HG02938 (cell line): ENCODE measurements around the gene SF3B6.
"Not testable (repeated sequence)": the region's sequence is repeated elsewhere in the genome, so short reads cannot be mapped to it uniquely, and the experiment has no call there.

ENCODE experiments used
- ATAC-seq: cut with Tn5 transposase; IDR thresholded peaks from one replicate; pipeline ENCODE4 v1.9.1; 2021; ENCODE audit warnings: mild to moderate bottlenecking, moderate library complexity; ENCODE audit not compliant: unreplicated experiment

The SF3B6 gene, protein sequence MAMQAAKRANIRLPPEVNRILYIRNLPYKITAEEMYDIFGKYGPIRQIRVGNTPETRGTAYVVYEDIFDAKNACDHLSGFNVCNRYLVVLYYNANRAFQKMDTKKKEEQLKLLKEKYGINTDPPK

DNA sequence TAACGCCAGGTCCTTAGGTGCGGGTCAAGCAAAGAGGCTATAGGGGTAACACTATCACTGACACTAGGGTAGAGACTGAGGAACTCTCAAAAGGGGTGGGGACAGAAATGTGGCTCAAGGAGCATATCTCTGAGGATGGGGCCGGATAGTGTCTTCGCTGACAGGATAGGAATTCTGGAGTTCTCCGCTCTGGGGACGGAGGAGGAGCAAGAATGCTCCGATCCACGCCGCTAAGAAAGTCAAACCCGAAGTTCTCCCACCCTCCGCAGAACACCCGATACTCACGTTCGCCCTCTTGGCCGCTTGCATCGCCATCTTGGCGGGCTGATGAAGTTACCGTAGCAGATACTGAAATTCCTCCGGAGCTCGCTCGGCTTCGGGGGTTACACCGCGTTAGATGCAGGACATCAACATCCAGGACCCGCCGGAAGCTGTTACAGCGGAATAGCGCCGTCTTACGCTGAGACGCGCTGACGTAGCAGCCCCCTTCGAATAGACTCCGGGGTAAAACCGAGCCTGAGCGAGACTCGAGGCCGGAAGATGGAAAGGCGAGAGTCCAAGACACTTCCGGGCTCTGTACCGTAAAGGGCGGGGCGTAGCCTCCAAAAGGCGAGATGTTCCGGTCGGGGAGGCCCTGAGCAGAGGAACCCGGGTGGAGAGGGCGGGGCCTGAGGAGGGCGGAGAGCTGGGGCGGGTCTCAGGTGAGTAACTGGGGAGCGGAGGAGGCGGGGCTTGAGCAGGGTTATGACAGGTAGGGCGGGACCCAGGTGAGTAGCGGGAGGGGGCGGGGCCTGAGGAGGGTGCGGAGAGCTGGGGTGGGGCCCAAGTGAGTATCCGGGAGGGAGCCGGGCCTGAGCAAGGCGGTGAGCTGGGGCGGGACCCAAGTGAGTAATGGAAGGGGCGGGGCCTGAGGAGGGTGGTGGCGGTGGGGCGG is at the start of gene SF3B6:
Gene SF3B6 (minus strand): TSS at position 412 of the 934 bp plus-strand sequence. CDS start 97 bp downstream, at position 315.
- ATAC-seq: peak; percentile 91

DNA sequence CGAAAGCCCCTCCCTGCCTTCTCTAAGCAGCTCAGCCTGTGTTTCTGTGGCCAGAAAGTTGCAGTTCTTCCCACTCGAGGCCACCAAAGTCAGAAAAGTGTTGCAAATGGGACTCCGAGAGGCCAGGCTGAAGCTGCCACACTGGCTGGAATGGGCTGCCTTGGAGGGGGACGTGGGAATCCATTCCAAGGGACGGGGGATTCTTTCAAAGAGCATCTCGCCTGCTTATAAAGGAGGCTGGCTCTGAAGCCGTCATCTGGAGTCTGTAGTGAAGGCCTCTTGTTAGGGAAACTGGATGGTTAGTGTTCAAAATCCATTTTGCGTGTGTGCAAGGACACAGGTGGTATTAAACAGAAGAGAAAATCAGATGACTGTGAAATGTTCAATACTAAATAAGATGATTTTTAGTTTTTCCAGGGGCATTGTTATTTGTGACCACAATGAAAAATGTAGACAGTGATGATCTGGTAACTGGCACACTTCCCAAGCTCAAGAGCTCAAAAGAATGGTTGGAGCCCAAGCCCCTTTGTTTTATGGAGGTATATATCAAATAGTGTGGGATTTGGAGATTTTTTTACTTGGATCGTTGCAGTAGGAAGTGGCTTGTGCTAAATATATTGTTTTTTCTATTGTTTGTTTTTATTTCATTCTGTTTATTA is 47.9 kb upstream of the SF3B6 start:
- ATAC-seq: peak; percentile 26

DNA sequence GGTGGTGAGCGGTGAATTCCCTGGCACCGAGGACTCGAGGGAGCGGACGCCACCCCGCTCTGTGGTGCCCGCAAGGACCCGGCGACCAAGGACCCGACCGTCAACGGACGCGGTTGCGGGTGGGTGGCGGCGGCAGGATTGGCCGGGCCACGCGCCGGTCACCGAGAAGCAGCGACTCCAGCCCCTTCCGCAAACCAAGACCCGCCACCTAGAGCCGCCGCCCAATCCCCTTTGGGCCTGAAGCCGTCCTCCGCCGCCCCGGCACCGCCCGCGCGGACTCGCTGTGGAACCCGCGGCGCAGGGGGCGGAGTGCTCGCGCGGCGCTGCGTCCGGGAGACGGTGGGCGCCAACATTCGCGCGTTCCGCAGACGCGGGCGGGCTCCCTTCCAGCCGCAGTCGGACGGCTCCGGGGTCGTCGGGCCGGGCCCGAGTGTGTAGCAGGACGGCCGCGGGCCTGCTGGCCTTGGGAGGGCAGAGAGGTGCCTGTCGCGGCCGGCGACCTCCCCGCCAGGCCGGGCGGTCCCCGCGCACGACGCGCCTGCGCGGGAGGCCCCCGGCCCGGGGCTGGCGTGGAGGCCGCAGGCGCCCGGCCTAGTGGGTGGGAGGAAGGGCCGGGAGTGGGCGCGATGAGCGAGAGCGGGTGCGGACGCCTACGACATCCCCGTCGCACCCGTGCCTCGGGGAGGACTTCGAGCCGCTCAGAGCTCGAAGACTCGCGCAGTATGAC is 47.2 kb upstream of the SF3B6 start, which contains the start of the genes FAM228B and PFN4:
Gene FAM228B (plus strand): TSS at position 275 of the 727 bp plus-strand sequence. CDS start 893 bp downstream, outside the sequence.
Gene PFN4 (minus strand): TSS at position 140 of the 727 bp plus-strand sequence. CDS start 799 bp downstream, outside the sequence.
- peak; percentile 85 for ATAC-seq

DNA sequence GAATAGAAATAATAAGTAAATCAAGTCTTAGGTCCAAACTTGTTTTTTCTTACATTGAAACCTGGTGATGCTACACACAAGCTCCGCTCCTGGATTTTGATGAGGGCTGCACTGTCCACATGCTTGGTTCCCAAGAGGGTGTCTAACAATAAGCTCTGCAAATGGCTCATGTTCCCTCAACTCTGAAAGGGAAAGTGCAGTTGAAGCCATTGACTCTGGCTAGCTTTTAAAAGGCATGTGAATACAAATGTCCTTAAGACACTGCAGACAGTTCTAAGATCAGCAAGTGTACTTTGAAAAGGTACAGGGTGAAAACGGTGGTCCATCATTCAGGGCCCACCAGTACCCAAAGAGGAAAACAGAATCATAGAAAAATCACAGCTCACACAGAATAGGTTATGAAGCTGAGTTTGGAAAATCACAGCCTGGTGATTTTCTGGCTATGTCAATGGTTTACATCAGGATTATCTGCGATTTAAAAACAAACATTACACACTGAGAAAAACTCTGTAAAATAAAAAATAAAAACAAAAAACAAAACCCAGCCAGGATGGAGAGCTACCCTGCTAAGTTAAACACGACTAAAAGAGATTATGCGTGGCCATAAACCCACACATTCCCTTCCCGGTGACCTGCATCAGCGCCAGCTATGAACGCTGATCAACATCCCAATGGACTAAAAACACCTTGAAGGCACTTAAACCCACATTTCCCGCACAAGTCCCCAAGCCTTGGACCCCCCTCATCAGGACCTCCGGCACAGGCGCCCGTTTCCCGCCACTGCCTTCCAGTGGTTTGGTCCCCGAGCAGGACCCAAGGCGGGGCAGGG is 46.5 kb upstream of the SF3B6 start:
- ATAC-seq: no peak

DNA sequence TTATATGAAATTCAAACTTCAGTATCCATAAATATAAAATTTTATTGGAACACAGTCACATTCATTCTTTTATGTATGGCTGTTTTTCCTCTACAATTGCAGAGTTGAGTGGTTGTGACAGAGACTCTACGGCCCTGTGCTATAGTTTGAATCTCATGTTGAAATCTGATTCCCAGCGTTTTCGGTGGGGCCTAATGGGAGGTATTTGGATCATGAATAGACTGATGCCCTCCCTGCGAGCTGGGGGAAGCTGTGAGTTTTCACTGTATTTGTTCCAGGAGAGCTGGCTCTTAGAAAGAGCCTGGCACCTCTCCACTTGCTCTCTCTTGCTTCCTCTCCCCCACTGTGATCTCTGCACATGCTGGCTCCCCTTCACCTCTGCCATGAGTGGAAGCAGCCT is 45.3 kb upstream of the SF3B6 start:
- ATAC-seq: no peak

DNA sequence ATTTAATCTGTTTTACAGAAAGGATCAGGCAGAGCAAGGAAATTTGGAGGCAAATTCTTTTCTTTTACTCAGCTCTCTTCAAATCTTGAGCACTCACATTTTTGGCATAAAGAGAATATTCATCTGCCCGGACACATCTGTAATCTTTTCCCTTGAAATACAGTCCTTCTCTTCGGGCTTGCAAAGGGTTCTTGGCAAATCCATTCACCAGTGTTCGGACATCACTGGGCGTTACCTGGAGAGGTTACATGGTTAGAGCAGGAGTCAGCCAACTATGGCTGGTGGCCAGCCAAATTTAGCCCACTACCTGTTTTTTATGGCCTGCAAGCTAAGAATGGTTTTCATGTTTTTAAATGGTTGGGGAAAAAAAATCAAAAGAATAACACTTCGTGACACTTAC is 44.9 kb upstream of the SF3B6 start:
- ATAC-seq: no peak

DNA sequence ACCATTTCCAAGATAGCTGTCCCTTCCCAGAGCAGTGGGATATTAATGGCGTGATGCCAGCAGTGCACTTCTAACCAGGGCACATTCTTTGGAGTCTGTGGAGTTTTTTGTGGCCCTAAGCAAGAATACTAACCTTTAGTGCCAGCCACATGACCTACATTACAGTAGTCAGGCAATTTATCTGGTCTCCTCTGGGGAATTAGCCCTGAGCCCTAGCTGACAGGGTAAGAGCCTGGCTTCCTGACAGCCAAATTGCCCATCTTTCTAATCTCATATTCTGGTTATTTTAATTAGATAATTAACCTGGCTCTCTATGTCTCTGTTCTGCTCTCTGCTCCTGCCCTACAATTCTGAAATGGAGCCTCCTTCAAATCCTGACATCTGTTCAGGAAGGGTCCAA is 41.8 kb upstream of the SF3B6 start:
- ATAC-seq: no peak

DNA sequence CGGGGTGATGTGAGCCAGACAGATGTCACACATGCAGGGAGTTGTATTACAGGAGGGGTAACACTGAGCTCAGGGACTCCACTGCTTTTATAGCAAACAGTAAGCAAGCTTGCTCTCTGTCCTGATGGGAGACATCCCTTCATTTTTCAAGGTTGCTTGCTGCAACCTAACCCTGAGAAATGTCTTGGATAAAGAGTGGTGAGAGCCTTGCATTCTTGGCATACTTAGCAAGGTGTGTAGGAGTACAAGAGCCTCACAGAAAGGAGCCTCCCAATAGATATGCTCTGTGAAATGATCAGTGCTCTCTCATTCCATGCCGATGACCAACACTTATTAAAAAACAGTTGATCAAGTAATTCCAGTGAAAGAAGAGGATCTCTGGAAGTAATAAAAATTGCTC is 38.9 kb upstream of the SF3B6 start:
- no peak for ATAC-seq

DNA sequence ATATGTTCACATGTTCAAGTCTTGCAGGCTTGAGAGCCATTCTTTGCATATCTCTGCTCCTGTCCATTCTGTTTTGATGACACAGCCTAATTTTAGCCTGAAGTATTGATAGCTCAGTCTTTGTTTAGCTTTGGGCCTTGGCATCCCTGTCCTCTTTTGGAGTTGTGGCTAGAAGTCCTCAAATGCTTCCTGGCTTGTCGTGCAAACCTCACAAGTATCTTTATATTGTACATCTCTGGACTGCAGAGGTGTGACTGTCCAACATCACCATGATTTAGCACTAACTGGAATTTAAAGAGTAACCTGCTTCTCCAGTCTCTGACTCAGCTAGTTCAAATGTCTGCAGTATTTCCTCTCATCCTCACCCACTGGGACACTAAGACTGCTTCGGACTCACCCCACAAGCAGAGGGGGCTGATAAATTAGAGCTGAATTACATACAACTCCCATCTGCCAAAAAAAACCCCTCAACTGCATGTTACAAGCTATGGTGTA is 35.3 kb upstream of the SF3B6 start:
- ATAC-seq: no peak

DNA sequence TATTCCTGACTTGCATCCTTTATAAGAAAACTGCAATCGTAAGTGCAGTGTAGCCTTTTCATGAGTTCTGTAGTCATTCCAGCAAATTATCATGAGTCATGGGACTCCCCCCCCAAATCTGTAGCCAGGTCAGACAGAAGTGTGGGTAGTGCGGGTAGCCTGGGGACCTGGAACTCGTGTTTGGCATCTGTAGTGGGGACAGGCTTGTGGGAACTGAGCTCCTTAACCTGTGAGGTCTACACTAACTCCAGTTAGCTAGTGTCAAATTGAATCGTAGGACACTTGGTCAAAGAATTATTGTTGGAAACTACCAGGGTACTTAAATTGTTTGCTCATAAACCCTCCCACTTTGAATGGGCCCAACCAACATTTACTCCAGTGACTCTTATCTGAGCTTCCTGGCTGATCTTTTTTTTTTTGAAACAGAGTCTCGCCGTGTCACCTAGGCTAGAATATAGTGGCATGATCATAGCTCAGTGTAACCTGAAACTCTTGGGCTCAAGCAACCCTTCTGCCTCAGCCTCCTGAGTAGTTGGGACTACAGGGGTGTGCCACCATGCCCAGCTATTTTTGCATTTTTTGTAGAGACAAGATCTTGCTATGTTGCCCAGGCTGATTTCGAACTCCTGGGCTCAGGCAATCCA is 34.7 kb upstream of the SF3B6 start:
- ATAC-seq: no peak

DNA sequence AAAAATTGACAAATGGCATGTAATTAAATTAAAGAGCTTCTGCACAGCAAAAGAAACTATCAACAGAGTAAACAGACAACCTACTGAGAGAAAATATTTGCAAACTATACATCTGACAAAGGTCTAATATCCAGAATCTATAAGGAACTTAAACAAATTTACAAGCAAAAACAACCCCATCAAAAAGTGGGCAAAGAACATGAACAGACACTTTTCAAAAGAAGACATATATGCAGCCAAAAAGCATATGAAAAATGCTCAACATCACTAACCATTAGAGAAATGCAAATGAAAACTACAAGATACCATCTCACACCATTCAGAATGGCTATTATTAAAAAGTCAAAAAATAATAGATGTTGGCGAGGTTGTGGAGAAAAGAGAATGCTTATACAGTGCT is 33.3 kb upstream of the SF3B6 start:
- not testable (repeated sequence) for ATAC-seq

DNA sequence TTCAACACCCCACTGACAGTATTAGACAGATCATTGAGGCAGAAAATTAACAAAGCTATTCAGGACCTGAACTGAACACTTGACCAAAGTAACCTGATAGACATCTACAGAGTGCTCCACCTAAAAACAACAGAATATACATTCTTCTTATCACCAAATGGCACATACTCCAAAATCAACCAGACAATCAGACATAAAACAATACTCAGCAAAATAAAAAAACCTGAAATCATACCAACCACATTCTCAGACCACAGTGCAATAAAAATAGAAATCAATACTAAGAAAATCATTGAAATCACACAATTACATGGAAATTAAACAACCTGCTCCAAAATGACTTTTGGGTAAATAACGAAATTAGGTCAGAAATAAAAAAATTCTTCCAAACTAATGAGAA is 31.2 kb upstream of the SF3B6 start:
- ATAC-seq: no peak

DNA sequence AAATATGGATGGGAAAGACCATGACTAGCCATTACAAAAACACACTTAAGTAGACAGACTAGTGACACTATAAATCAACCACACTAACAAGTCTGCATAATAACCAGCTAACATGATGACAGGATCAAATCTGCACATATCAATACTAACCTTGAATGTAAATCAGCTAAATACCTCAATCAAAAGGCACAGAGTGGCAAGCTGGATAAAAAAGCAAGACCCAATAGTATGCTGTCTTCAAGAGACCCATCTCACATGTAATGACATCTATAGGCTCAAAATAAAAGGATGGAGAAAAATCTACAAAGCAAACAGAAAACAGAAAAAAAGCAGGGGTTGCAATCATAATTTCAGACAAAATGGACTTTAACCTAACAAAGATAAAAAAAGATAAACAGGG is 30.7 kb upstream of the SF3B6 start:
- no peak for ATAC-seq

DNA sequence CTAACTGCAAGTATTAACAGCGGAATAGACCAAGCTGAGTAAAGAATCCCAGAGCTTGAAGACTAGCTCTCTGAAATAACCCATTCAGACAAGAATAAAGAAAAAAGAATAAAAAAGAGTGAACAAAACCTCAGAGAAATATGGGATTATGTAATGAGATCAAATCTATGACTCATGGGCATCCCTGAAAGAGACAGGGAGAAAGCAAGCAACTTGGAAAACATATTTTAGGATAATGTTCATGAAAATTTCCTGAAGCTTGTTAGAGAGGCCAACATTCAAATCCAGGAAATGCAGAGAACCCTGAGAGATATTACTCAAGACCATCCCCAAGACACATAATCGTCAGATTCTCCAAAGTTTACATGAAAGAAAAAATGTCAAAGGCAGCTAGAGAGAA is 29.7 kb upstream of the SF3B6 start:
- ATAC-seq: no peak

DNA sequence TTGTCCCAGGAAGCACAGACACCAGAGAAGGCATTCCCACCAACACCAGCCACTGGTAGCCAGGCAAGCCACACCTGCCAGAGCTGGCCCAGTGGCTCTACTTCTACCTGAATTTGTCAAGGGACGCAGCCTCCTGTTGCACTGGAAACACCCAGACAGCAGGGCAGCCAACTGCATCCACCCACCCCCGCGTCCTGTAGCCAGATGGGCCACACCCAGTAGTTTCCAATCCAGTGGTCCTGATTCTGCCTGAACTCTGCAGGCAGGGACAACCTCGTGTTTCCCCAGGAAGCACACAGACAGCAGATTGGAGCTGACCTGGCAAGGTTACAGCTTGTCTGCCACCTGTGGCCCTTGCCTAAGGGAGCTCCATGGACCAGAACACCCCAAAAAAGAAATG is 28.8 kb upstream of the SF3B6 start:
- ATAC-seq: no peak

DNA sequence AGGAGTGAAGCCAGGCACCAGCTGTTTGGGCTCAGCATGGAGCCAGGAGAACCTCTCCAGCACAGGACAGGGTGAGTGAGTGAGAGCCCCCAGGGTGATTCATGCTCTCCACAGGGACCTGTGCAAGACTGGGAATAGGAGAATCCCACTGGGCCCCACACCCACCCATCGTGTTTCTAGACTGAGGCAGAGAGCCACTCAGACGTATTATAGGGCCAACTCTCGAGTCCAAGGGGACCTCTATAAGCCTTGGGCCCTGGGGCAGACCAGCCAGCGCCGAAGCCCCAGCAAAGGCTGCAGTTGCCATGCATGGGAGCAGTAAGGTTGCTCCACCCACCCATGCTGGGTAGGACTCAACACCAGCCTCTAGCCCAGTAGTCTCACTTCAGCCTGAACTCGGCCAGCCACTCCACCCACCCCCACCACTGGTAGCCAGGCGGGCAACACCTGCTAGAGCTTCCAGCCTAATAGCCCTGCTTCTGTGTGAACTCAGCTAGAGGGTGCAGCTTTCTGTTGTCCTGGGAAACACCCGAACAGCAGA is 28.1 kb upstream of the SF3B6 start:
- ATAC-seq: no peak

DNA sequence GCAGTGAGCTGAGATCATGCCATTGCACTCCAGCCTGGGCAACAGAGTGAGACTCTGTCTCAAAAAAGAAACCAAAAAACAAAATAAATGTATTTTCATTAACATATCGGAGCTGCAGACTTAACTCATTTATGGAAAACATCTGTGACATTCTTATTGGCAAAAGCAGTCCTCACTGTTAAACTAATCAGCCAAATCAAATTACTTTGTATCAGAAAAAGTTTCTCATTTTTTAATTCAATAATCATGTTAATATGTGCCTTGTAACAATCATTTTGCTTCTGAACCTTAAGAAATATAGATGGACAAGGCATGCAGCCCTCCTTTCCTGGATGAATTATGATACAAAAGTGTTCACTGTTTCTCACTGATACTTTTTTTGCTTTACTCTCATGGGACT is 26.6 kb upstream of the SF3B6 start:
- no peak for ATAC-seq

DNA sequence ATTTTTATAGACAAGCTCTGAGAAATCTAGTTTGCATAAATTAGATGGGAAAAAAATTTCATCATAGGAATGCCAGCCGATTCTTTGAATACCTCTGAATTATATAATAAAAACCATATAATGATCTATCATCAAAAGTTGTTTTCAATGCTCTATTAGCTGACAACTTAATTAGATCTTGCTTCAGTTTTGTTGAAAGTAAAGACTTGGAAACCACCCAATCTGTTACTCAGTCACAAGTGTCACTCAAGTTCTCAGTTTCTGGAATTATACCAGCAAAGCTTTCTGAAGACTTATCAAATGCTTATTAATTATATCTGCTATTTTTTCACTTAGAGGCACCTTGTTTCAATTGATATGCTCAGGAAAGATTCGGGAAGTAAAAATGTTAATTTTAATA is 25.9 kb upstream of the SF3B6 start:
- no peak for ATAC-seq

DNA sequence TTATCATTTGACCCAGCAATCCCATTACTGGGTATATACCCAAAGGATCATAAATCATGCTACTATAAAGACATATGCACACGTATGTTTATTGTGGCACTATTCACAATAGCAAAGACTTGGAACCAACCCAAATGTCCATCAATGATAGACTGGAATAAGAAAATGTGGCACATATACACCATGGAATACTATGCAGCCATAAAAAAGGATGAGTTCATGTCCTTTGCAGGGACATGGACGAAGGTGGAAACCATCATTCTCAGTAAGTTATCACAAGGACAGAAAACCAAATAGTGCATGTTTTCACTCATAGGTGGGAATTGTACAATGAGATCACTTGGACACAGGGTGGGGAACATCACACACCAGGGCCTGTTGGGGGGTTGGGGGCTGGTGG is 24.6 kb upstream of the SF3B6 start:
- not testable (repeated sequence) for ATAC-seq
